ENCODE measurements around the gene BIRC7. TPM values are rescaled to one million over a fixed set of nuclear protein-coding genes. Genes with fewer than 3 reads are reported as not detected.
A peak's percentile ranks its signal among the peaks of the same experiment; 100 is the strongest.

The BIRC7 gene
- polyA plus RNA-seq, 1 donor from 2014 or later: not detected

- Mint-ChIP-seq H3K27ac (peak overlapping the region in 1 of 3 donors; percentile 63), H3K36me3 (peaks cover 2% of the 10 kb centered on the region), H3K9me3 (no peaks in the 10 kb centered on the region), H3K27me3 (peaks cover 39% of the 10 kb centered on the region), H3K4me3 (peak overlapping the region in 1 of 4 donors; percentile 81), H3K4me1 (peaks cover 0 to 2% (median 0%) of the 10 kb centered on the region in 3 donors)
Measured at GRCh38 chr20:63254606-63255384, 19.1 kb downstream of the BIRC7 start.

- Mint-ChIP-seq H3K36me3 (peaks cover 2% of the 10 kb centered on the region), H3K27ac (no peak overlapping the region), H3K9me3 (no peaks in the 10 kb centered on the region), H3K4me1 (peaks cover 0 to 2% (median 0%) of the 10 kb centered on the region in 3 donors), H3K27me3 (peaks cover 35% of the 10 kb centered on the region), H3K4me3 (peak overlapping the region in 1 of 4 donors; percentile 41)
Measured at GRCh38 chr20:63255931-63256704, 20.4 kb downstream of the BIRC7 start.

- peaks cover 0 to 2% (median 0%) of the 10 kb centered on the region in 3 donors for H3K4me1 Mint-ChIP-seq
- no peaks in the 10 kb centered on the region for H3K36me3 Mint-ChIP-seq
- H3K27me3 Mint-ChIP-seq: peaks cover 35% of the 10 kb centered on the region
- H3K27ac Mint-ChIP-seq: no peak overlapping the region
- H3K4me3 Mint-ChIP-seq: no peak overlapping the region
- no peaks in the 10 kb centered on the region for H3K9me3 Mint-ChIP-seq
Measured at GRCh38 chr20:63256954-63257353, 21.2 kb downstream of the BIRC7 start.

- H3K4me3 Mint-ChIP-seq: peak overlapping the region in 1 of 4 donors; percentile 63
- no peak overlapping the region for H3K27ac Mint-ChIP-seq
- H3K27me3 Mint-ChIP-seq: peaks cover 29% of the 10 kb centered on the region
- H3K4me1 Mint-ChIP-seq: peaks cover 0 to 2% (median 0%) of the 10 kb centered on the region in 3 donors
- H3K9me3 Mint-ChIP-seq: no peaks in the 10 kb centered on the region
- peaks cover 1% of the 10 kb centered on the region for H3K36me3 Mint-ChIP-seq
Measured at GRCh38 chr20:63257629-63258028, 21.9 kb downstream of the BIRC7 start.

- no peak overlapping the region for H3K4me3 Mint-ChIP-seq
- peaks cover 27% of the 10 kb centered on the region for H3K27me3 Mint-ChIP-seq
- no peaks in the 10 kb centered on the region for H3K9me3 Mint-ChIP-seq
- no peak overlapping the region for H3K27ac Mint-ChIP-seq
- peaks cover 1% of the 10 kb centered on the region for H3K36me3 Mint-ChIP-seq
- no peaks in the 10 kb centered on the region for H3K4me1 Mint-ChIP-seq
Measured at GRCh38 chr20:63258781-63259180, 23.1 kb downstream of the BIRC7 start.

- Mint-ChIP-seq H3K27me3 (peaks cover 37% of the 10 kb centered on the region), H3K36me3 (peaks cover 1% of the 10 kb centered on the region), H3K4me3 (no peak overlapping the region), H3K4me1 (no peaks in the 10 kb centered on the region), H3K9me3 (no peaks in the 10 kb centered on the region), H3K27ac (no peak overlapping the region)
Measured at GRCh38 chr20:63259734-63260460, 24.2 kb downstream of the BIRC7 start.

GRCh38 chr20:63260521-63260920, 24.8 kb downstream of the BIRC7 start:
- H3K4me1 Mint-ChIP-seq: no peaks in the 10 kb centered on the region
- peaks cover 1% of the 10 kb centered on the region for H3K36me3 Mint-ChIP-seq
- no peak overlapping the region for H3K27ac Mint-ChIP-seq
- H3K4me3 Mint-ChIP-seq: no peak overlapping the region
- no peaks in the 10 kb centered on the region for H3K9me3 Mint-ChIP-seq
- H3K27me3 Mint-ChIP-seq: peaks cover 37% of the 10 kb centered on the region

- Mint-ChIP-seq H3K4me3 (no peak overlapping the region), H3K36me3 (peaks cover 1% of the 10 kb centered on the region), H3K27ac (no peak overlapping the region), H3K27me3 (peaks cover 32% of the 10 kb centered on the region), H3K9me3 (no peaks in the 10 kb centered on the region), H3K4me1 (no peaks in the 10 kb centered on the region)
Measured at GRCh38 chr20:63261060-63261794, 25.5 kb downstream of the BIRC7 start.

- no peak overlapping the region for H3K4me3 Mint-ChIP-seq
- no peak overlapping the region for H3K27ac Mint-ChIP-seq
Measured at GRCh38 chr20:63261795-63262528, 26.3 kb downstream of the BIRC7 start.

GRCh38 chr20:63262836-63263235, 27.1 kb downstream of the BIRC7 start:
- no peak overlapping the region for H3K27ac Mint-ChIP-seq
- H3K36me3 Mint-ChIP-seq: peaks cover 1% of the 10 kb centered on the region
- H3K4me1 Mint-ChIP-seq: no peaks in the 10 kb centered on the region
- H3K27me3 Mint-ChIP-seq: peaks cover 28% of the 10 kb centered on the region
- H3K4me3 Mint-ChIP-seq: no peak overlapping the region
- H3K9me3 Mint-ChIP-seq: no peaks in the 10 kb centered on the region

More at GRCh38 chr20:63261795-63262528, 26.3 kb downstream of the BIRC7 start:
- Mint-ChIP-seq H3K9me3 (no peaks in the 10 kb centered on the region), H3K36me3 (peaks cover 1% of the 10 kb centered on the region), H3K4me1 (no peaks in the 10 kb centered on the region), H3K27me3 (peaks cover 29% of the 10 kb centered on the region)

- no peaks in the 10 kb centered on the region for H3K4me1 Mint-ChIP-seq
- no peak overlapping the region for H3K27ac Mint-ChIP-seq
- H3K4me3 Mint-ChIP-seq: no peak overlapping the region
- no peaks in the 10 kb centered on the region for H3K9me3 Mint-ChIP-seq
- H3K27me3 Mint-ChIP-seq: peaks cover 22% of the 10 kb centered on the region
- H3K36me3 Mint-ChIP-seq: peaks cover 1% of the 10 kb centered on the region
Measured at GRCh38 chr20:63264000-63264399, 28.3 kb downstream of the BIRC7 start.

GRCh38 chr20:63264519-63264918, 28.8 kb downstream of the BIRC7 start:
- Mint-ChIP-seq H3K27ac (peak overlapping the region in 1 of 3 donors; percentile 73), H3K9me3 (no peaks in the 10 kb centered on the region), H3K4me3 (no peak overlapping the region), H3K27me3 (peaks cover 19% of the 10 kb centered on the region), H3K36me3 (peaks cover 1% of the 10 kb centered on the region), H3K4me1 (no peaks in the 10 kb centered on the region)

- Mint-ChIP-seq H3K36me3 (peaks cover 1% of the 10 kb centered on the region), H3K27me3 (peaks cover 18% of the 10 kb centered on the region), H3K9me3 (no peaks in the 10 kb centered on the region), H3K27ac (no peak overlapping the region), H3K4me3 (no peak overlapping the region), H3K4me1 (no peaks in the 10 kb centered on the region)
Measured at GRCh38 chr20:63265891-63266515, 30.3 kb downstream of the BIRC7 start.

All from IgD-negative memory B cell (primary cell).